Epithelial cell of esophagus (primary cell): Measurements from ENCODE around the gene PLXDC1.

ENCODE experiments used
- DNase-seq: peaks from one replicate; pipeline ENCODE4 v3.0.0; 2010; ENCODE audit warnings: low read depth
- H3K4me3 ChIP-seq: 2 replicates; pipeline ENCODE4 v1.5.1; 2011; ENCODE audit warnings: mild to moderate bottlenecking, low read length, control low read depth
- CTCF ChIP-seq: IDR thresholded peaks from 2 replicates; pipeline ENCODE4 v1.5.1; 2011; ENCODE audit warnings: low read depth, mild to moderate bottlenecking, low read length, control low read depth, inconsistent platforms; ENCODE audit not compliant: insufficient read depth; ENCODE audit errors: missing control alignments

Gene PLXDC1

GRCh38 chr17:39015546-39015935 lies 135.9 kb downstream of the PLXDC1 start:
- no peak overlapping the region for H3K4me3 ChIP-seq
- TF ChIP-seq CTCF: no peak
- DNase-seq: no peak

- no peak for DNase-seq
Measured at GRCh38 chr17:39014795-39015545, 136.5 kb downstream of the PLXDC1 start.

GRCh38 chr17:39014044-39014794 lies 137.2 kb downstream of the PLXDC1 start:
- no peak overlapping the region for H3K4me3 ChIP-seq
- no peak for TF ChIP-seq CTCF
- peak; percentile 36 for DNase-seq

More at GRCh38 chr17:39014795-39015545, 136.5 kb downstream of the PLXDC1 start:
- H3K4me3 ChIP-seq: no peak overlapping the region
- TF ChIP-seq CTCF: no peak
